DMS79 (cell line): Measurements from ENCODE around the gene TTLL11.

ENCODE experiments used
- DNase-seq: peaks from one replicate; lab custom pipeline; 2025; lab: John Stamatoyannopoulos, UW

The TTLL11 gene

DNA sequence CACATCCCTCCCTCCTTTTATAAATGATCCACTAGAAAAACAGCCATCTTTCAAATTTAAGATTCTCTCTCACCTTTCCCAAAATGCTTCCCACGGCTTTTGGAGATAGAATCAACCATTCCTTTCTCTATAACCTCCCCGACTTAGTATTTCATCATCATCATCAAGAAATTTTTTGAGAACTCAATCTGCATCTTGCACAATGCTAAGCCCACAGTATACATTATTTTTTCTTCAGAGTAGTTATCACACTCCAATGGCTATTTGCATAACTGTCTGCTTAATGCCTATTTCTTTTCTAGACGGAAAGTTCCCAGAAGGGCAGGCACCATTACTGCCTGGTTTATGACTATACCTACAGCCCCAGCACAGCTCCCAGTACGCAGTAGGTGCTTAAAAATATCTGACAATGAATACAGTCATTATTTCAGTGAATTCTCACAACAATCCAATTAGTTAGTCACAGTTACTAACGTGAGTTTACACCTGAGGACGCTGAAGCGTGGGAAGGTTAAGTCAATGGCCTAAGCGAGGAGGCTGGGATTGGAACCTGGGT is 212.7 kb downstream of the TTLL11 start:
- no peak for DNase-seq

DNA sequence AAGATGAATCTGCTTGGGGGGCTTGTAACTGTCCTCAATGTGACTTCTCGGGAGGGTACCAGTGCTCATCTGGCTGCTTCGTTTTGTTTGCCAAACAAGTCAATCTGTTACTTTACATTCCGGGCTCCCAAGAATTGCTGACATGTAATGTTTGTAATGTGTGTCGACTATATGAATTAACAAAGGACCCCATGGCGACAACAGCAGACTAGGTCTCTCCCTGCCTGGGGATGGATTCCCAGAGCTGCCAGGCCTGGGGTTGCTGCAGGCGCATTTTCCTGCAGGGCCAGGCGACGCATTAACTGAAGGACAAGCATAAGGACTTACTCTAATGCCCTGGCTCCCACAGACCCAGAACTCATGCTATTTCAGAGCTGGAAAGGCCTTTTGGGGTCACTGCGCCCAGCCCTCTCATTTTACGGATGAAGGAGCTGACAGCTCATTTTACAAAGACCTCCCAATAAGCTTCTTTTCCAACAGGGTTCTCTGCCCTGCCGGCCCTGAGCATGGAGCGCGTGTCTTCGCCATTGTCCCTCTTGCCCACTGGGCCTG is 214.8 kb downstream of the TTLL11 start:
- no peak for DNase-seq

DNA sequence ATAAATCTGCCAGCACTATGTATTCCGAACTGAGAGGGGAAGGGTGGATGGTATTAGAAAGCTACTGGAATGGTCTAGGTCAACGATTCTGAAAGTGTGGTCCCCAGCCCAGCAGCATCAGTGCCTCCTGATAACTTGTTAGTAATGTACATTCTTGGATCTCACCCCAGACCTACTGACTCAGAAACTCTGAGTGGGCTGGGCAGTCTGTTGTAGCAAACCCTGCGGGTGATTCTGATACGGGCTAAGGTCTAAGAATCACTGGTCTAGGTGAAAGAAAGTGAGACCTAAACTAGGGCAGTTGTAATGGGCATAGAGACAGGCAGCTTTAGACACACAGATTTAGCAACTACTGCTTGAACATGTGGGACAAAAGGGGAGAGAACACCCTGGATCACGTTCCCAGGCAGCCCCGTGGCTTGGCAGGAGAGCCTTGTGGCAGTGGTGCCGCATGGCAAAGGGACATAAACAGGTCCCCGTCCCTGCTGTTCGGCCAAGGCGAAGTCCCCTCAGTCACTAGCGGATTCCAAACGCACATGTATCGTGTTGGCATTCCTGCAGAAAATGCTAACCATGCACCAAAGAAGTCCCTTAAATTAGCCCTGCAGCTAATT is 216.3 kb downstream of the TTLL11 start:
- DNase-seq: no peak

DNA sequence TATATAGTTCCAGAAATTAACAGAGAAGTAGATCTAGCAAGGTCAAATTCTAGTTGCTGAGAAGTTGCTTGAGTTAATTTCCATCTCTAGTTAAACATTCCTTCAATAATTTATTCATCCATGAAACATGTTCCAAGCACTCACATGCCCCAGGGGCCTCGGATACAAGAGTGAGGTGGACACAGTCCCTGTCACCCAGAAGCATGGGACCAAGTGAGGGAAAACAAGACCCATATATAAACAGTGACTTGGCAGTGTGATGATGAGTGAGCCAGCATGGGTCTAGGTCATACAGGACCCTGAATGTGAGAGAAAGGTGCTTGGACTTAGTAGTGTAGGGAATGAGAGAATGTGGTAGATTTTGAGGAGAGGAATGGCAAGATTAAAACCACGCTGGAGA is 216.9 kb downstream of the TTLL11 start:
- no peak for DNase-seq

DNA sequence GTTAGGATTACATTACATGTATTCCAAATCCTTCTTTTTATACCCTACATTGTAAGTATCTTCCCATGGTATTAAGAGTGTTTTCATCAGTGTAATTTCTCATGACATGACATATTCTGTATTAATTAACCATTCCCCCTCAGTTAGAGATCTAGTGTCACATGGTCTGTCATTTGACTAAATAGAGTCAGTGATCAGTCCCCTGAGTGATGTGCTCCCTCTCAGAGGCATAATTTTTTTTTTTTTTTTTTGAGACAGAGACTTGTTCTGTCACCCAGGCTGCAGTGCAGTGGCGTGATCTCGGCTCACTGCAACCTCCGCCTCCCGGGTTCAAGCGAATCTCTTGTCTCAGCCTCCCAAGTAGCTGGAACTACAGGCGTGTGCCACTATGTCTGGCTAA is 218.6 kb downstream of the TTLL11 start:
- no peak for DNase-seq

- DNase-seq: no peak
Measured at GRCh38 chr9:121871431-121872025, 221.6 kb downstream of the TTLL11 start.

- DNase-seq: no peak
Measured at GRCh38 chr9:121870271-121870670, 222.8 kb downstream of the TTLL11 start.

DNA sequence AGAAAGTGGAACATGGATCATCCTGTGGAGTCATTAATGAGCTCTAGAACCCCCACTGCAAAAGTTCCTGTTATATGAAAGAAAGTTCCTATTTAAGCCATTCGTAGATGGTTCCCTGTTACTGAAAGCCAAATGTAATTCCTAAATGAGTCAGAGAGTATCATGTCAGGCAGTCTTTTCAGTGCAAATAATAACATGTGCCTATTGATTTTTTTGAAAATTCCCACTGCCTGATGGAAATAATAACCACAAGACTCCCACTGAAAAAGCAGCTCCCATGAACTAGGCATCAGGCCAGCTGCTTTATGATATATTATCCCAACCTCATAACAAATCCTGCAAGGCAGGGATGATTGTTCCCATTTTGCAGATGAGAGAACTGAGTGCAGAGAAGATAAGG is 224.5 kb downstream of the TTLL11 start:
- no peak for DNase-seq

- no peak for DNase-seq
Measured at GRCh38 chr9:121866927-121867326, 226.2 kb downstream of the TTLL11 start.

GRCh38 chr9:121865884-121866283 is 227.2 kb downstream of the TTLL11 start:
- no peak for DNase-seq

GRCh38 chr9:121865060-121865459 is 228.0 kb downstream of the TTLL11 start:
- no peak for DNase-seq

- no peak for DNase-seq
Measured at GRCh38 chr9:121863955-121864354, 229.2 kb downstream of the TTLL11 start.

DNA sequence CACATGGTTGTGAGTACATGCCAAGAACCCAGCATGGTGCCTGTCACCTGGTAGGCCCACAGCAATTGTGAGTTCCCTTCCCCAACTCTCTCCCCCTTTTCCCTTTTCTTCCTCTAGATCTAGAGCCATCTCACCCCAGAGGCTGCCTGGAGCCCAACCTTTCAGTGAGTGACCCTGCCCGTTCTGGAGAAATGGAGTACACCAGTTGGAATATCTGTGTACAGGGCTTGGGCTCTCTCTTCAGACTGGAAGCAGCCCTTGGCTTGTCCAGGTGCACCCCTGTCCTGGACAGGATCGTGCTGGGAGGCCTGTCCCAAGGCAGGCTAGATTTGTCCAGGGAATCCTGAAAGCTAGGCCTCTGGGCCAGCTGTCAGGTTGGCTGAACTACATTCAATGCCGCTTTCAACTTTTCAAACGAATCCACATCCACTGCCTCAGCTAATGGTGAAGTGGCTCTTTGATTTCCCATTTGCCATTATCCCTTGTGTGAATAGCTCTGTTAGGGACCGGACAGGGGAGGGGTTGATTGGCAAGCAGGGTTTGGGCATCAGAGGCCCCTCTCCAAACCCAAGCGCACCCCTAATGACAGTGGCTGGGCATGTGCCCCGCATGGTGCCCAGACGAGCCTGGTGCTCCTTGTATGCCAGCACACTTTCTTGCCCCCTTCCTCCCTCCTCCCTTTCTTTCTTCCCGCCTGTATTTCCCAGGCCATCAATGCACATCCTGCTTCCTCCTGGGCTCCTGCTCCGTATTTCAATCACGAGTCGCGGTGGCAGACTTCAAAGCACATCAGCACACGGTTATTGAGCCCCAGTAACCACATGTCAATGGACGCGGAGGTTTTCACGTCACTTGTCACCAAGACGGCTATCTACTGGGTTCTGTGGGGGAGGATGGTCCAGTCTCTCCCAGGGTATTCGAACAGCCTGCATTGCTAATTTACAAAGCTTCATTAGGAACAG is 230.5 kb downstream of the TTLL11 start:
- DNase-seq: no peak

- DNase-seq: no peak
Measured at GRCh38 chr9:121861501-121862180, 231.5 kb downstream of the TTLL11 start.

- DNase-seq: no peak
Measured at GRCh38 chr9:121860744-121861143, 232.4 kb downstream of the TTLL11 start.

GRCh38 chr9:121860213-121860612 is 232.9 kb downstream of the TTLL11 start:
- DNase-seq: no peak

DNA sequence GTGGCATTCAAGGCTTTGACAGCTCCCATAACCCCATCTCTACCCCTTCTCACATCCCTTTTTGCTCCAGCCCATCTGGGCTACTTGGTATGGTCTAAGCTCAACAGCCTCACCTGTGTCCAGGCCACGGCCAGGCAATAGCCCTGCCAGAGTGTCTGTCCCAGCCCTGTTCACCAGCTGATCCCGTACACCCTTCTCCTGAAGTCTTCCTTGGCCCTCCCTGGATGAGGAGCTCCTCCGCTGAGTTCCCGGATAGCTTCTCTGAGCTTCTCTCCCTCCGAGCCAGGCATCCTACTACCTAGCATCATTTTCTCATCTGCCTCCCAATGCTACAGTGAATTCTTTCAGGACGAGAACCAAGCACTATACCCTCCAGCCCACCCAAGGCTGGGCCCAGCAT is 233.5 kb downstream of the TTLL11 start:
- no peak for DNase-seq

DNA sequence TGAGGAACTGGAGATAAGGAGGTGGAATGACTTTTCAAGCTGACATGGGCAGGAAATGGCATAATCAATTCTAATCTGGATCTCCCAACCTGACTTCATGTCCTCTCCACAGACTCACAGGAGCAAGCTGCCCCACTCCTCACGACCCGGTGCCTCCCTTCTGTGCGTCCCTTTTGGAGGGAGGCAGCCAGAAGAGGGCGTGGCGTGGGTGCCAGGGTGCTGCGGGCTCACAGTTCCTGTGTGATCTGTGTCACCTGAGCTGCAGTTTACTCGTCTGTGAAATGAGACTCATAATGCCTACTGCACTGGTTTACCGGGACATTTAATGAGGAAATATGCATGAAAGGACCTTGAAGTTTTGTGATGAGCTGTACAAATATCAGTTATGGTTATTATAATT is 234.3 kb downstream of the TTLL11 start:
- DNase-seq: no peak

GRCh38 chr9:121857928-121858327 is 235.2 kb downstream of the TTLL11 start:
- DNase-seq: peak; percentile 72

DNA sequence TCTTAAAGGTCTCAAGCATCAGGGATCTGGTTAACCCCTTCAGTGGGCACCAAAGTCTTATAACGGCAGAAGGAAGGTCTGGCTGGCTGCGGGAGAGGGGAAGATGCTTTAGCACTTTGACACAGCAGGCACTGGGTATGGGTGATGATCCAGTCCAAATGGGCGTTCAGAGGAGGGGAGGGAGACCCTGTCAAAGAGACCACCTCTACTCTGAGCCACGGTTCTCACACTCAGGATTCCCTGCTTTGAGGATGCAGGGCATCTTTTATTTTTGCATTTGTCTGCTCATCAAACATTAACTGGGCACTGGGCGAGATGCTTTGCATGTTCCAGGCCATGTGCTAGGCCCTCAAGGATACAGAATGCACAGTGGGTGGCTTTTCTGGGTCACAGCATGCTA is 237.6 kb downstream of the TTLL11 start:
- DNase-seq: no peak

GRCh38 chr9:121853617-121854395 is 239.3 kb downstream of the TTLL11 start:
- no peak for DNase-seq
